Measurements from ENCODE around the gene FAM227B. TPM values are rescaled to one million over a fixed set of nuclear protein-coding genes. Genes with fewer than 3 reads are reported as not detected.

Gene FAM227B
- total RNA-seq, 1 experiment from 2014 or later: 2.3 TPM

- POLR2A ChIA-PET: no interaction called here
- Histone ChIP-seq H3K27me3 (replicated peaks; ENCODE audit: control insufficient read depth, insufficient read depth, low read length) (no peaks in the 10 kb centered on the region), H3K4me3 (ENCODE audit: low read depth, low read length) (no peak overlapping the region), H3K36me3 (ENCODE audit: control insufficient read depth, insufficient read depth, low read length) (no peaks in the 10 kb centered on the region), H3K9me3 (no peaks in the 10 kb centered on the region), H3K4me1 (no peaks in the 10 kb centered on the region)
- no peak for TF ChIP-seq CTCF (IDR thresholded peaks at IDR 0.05; ENCODE audit: insufficient read depth in 1 of 2, low read depth in 1 of 2, low read length in 1 of 2, severe bottlenecking in 1 of 2, unreplicated experiment in 1 of 2)
- Mint-ChIP-seq H3K4me3 (ENCODE audit: unreplicated experiment) (no peak overlapping the region), H3K9me3 (ENCODE audit: unreplicated experiment) (peaks cover 4% of the 10 kb centered on the region), H3K27me3 (ENCODE audit: insufficient read depth, unreplicated experiment) (no peaks in the 10 kb centered on the region), H3K4me1 (ENCODE audit: low read depth, unreplicated experiment) (no peaks in the 10 kb centered on the region), H3K27ac (ENCODE audit: unreplicated experiment) (no peak overlapping the region), H3K36me3 (ENCODE audit: insufficient read depth, unreplicated experiment) (no peaks in the 10 kb centered on the region)
- CTCF ChIA-PET: no interaction called here
- intact Hi-C loops (cut with micrococcal nuclease; ENCODE audit: unreplicated experiment): no loop called here
- no peak for DNase-seq
- BruUV-seq (replicated peaks): no TSS peak
Measured at GRCh38 chr15:49506341-49506740, 114.3 kb downstream of the FAM227B start.

GRCh38 chr15:49501586-49501985 lies 119.0 kb downstream of the FAM227B start:
- H3K27me3 ChIP-seq (replicated peaks; ENCODE audit: control insufficient read depth, insufficient read depth, low read length): no peaks in the 10 kb centered on the region
- Mint-ChIP-seq H3K27me3 (ENCODE audit: insufficient read depth, unreplicated experiment) (no peaks in the 10 kb centered on the region), H3K4me1 (ENCODE audit: low read depth, unreplicated experiment) (no peaks in the 10 kb centered on the region), H3K27ac (ENCODE audit: unreplicated experiment) (no peak overlapping the region), H3K36me3 (ENCODE audit: insufficient read depth, unreplicated experiment) (no peaks in the 10 kb centered on the region), H3K4me3 (ENCODE audit: unreplicated experiment) (no peak overlapping the region), H3K9me3 (ENCODE audit: unreplicated experiment) (peaks cover 13% of the 10 kb centered on the region)
- ChIA-PET POLR2A (no interaction called here), CTCF (no interaction called here)
- intact Hi-C loops (cut with micrococcal nuclease; ENCODE audit: unreplicated experiment): no loop called here
- no peak overlapping the region for H3K4me3 ChIP-seq (ENCODE audit: low read depth, low read length)
- no TSS peak for BruUV-seq (replicated peaks)
- H3K4me1 ChIP-seq: no peaks in the 10 kb centered on the region
- no peak for TF ChIP-seq CTCF (IDR thresholded peaks at IDR 0.05; ENCODE audit: insufficient read depth in 1 of 2, low read depth in 1 of 2, low read length in 1 of 2, severe bottlenecking in 1 of 2, unreplicated experiment in 1 of 2)
- no peaks in the 10 kb centered on the region for H3K9me3 ChIP-seq
- H3K36me3 ChIP-seq (ENCODE audit: control insufficient read depth, insufficient read depth, low read length): no peaks in the 10 kb centered on the region
- DNase-seq: no peak

DNA sequence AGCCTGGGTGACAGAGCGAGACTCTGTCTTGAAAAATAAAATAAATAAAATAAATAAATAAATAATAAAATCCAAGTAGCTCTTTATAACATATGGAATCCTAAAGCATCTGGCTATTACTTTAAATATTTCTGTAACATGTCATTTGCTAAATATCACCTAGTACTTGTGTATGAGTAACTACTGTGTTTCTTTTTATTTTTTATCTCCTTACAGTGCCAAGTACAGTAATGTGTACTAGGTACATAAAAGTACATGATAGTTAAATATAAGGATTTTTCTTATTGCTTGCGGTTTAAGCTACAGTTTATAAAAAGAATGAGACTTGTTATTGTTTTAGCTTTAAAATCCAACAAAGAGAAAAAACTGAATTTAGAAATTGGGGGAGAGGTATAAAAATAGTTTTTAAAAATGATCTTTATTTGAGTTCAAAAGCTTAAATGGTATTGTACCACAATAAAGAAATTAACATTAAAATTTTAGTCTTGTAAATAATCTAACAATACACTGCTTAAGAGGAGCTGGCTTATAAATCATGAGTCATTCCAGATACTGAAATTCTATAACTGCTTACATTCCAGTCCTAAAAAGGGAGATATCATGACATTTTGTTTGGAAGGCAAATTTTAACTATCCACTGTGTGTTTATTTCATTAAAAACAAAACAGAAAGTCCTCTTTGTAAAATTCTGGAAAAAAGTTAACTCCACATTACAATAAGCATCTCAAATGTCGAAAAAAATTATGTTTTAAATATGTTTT lies 124.4 kb downstream of the FAM227B start:
- H3K4me1 ChIP-seq: no peaks in the 10 kb centered on the region
- Mint-ChIP-seq H3K9me3 (ENCODE audit: unreplicated experiment) (peaks cover 7% of the 10 kb centered on the region), H3K36me3 (ENCODE audit: insufficient read depth, unreplicated experiment) (no peaks in the 10 kb centered on the region), H3K27ac (ENCODE audit: unreplicated experiment) (no peak overlapping the region), H3K4me3 (ENCODE audit: unreplicated experiment) (no peak overlapping the region), H3K27me3 (ENCODE audit: insufficient read depth, unreplicated experiment) (peaks cover 2% of the 10 kb centered on the region), H3K4me1 (ENCODE audit: low read depth, unreplicated experiment) (no peaks in the 10 kb centered on the region)
- no peak for TF ChIP-seq CTCF (IDR thresholded peaks at IDR 0.05; ENCODE audit: insufficient read depth in 1 of 2, low read depth in 1 of 2, low read length in 1 of 2, severe bottlenecking in 1 of 2, unreplicated experiment in 1 of 2)
- BruUV-seq (replicated peaks): no TSS peak
- ChIA-PET POLR2A (no interaction called here), CTCF (no interaction called here)
- intact Hi-C loops (cut with micrococcal nuclease; ENCODE audit: unreplicated experiment): no loop called here
- H3K4me3 ChIP-seq (ENCODE audit: low read depth, low read length): no peak overlapping the region
- H3K9me3 ChIP-seq: no peaks in the 10 kb centered on the region
- DNase-seq: no peak
- H3K36me3 ChIP-seq (ENCODE audit: control insufficient read depth, insufficient read depth, low read length): no peaks in the 10 kb centered on the region
- no peaks in the 10 kb centered on the region for H3K27me3 ChIP-seq (replicated peaks; ENCODE audit: control insufficient read depth, insufficient read depth, low read length)

Data from Caco-2 (cell line).